ENCODE results near the gene FBXO17.
A peak's percentile ranks its signal among the peaks of the same experiment; 100 is the strongest.

The FBXO17 gene, protein sequence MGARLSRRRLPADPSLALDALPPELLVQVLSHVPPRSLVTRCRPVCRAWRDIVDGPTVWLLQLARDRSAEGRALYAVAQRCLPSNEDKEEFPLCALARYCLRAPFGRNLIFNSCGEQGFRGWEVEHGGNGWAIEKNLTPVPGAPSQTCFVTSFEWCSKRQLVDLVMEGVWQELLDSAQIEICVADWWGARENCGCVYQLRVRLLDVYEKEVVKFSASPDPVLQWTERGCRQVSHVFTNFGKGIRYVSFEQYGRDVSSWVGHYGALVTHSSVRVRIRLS

DNA sequence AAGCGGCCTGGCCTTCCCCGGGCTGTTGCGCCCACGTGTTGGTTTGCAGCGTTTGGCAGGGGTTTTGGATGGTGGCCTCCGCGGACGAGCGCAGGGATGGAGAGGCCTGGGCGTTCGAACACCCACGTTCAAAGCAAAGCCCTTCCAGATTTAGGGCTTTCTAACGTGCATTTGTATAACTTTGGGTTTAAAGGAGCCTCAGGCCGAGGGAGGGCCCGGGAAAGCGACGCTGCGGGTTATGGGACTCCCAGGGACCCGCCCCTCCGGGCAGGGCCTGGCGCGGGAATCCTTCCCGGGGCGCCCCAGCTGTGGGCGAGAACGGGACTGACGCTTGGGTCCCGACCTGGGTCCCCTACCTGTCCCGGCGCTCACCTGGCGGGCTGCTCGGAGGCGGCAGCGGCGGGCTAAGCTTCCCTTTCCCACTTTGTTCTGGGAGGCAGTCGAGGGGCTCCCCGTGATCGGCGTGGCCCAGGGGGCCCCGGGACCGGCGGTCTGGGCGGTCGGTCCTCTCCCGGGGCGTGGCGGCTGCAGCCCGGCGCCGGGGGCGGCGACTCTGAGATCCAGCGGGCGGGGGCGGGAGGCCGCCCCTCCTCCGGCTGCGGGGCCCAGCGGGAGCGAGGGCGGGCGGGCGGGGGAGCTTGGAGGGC, at the start of gene FBXO17:
Gene FBXO17, minus strand, starts transcription at position 529 of the 647 bp plus-strand sequence. CDS start 25,423 bp downstream, outside the sequence.
- ChIA-PET CTCF (interaction anchor here (0.7 to 2.6 kb wide), 9 partner anchors 8 to 572 kb away, joined by 3 to 20 read pairs (median 4); partner anchors contain the start of gene FAM98C), POLR2A (no interaction called here)
- peak; percentile 49 for DNase-seq (ENCODE audit: extremely low spot score)
- TF ChIP-seq, protein P1, sequence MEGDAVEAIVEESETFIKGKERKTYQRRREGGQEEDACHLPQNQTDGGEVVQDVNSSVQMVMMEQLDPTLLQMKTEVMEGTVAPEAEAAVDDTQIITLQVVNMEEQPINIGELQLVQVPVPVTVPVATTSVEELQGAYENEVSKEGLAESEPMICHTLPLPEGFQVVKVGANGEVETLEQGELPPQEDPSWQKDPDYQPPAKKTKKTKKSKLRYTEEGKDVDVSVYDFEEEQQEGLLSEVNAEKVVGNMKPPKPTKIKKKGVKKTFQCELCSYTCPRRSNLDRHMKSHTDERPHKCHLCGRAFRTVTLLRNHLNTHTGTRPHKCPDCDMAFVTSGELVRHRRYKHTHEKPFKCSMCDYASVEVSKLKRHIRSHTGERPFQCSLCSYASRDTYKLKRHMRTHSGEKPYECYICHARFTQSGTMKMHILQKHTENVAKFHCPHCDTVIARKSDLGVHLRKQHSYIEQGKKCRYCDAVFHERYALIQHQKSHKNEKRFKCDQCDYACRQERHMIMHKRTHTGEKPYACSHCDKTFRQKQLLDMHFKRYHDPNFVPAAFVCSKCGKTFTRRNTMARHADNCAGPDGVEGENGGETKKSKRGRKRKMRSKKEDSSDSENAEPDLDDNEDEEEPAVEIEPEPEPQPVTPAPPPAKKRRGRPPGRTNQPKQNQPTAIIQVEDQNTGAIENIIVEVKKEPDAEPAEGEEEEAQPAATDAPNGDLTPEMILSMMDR (IDR thresholded peaks at IDR 0.05; ENCODE audit: control extremely low read depth, extremely low read depth, low read depth, missing control alignments), result no peak

DNA sequence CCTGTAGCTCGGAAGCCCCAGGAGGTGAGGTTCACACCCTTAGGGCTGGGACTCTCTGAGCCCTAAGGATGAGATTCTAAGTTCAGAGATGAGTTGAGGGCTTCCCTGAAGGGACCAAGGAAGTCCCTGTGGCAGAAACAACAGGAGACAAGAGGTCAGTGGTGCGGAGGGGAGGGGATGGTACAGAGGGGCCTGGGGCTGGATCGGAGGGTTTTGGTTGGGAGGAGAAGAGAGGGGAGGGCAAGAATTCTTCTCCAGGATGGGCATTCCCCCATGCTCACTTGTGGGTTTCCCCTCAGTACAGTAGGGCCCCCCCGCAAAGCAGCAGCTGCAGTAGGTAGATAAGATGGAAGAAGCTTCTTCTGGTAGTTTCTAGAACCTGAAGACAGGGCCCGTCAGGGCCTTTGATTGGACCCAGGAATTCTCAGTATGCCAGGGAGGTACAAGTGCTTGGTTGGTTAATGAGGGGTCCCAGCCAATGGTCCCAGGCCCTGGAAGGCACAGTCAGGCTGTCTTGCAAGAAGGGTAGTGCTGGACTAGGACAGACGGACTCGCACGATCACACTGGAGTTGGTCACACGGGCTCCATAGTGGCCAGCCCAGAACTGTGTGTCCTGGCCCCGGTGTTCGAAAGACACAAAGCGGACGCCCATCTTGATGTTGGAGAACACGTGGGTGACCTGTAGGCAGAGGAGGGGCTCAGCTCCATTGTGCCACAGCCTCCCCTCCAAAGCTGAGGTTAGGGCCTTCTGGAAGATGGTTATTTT, 49.5 kb upstream of the FBXO17 start:
- POLR2A ChIA-PET, result no interaction called here
- TF ChIP-seq, protein P1 (IDR thresholded peaks at IDR 0.05; ENCODE audit: control extremely low read depth, extremely low read depth, low read depth, missing control alignments), result no peak
- no peak for DNase-seq (ENCODE audit: extremely low spot score)
- CTCF ChIA-PET, result interaction anchor here (1.0 to 1.2 kb wide), 4 partner anchors 13 to 49 kb away, joined by 3 to 4 read pairs (median 4); partner anchors contain the start of gene FBXO17

DNA sequence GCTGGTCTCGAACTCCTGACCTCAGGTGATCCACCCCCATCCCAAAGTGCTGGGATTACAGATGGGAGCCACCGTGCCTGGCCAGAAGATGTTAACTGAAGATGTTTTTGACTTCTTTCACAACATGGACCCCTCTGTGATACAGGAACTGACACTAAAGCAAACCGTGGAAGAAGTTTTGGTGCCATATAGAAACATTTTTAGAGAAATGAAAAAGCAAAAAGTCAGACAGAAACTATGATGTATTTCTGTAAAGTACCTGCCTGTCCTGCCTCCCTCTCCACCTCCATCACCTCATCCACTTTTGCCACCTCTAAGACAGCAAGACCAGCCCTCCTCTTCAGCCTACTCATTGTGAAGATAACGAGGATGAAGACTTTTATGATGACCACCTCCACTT, 45.5 kb upstream of the FBXO17 start:
- TF ChIP-seq, protein P1 (IDR thresholded peaks at IDR 0.05; ENCODE audit: control extremely low read depth, extremely low read depth, low read depth, missing control alignments), result no peak
- peak; percentile 60 for DNase-seq (ENCODE audit: extremely low spot score)
- POLR2A ChIA-PET, result interaction anchor here (0.6 kb wide), 1 partner anchor 9 kb away, joined by 9 read pairs; no protein-coding TSS in a partner anchor
- CTCF ChIA-PET, result interaction anchor here (0.6 to 1.0 kb wide), 2 partner anchors 30 to 524 kb away, joined by 3 read pairs; no protein-coding TSS in a partner anchor

DNA sequence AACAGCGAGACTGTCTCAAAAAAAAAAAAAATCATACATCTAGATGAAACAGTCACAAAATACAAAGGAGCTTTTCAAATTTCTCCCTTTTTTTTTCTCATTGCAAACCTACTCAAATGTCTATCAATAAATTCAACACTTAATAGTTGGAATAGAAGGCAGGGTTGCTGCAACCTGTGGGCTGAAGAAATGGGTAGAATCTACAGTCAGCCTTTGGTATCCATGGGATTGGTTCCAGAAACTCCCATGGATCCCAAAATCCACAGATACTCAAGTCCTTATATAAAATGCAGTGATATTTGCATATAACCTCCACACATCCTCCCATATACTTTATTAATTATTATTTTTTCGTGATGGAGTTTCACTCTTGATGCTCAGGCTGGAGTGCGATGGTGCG, 42.1 kb upstream of the FBXO17 start:
- TF ChIP-seq, protein P1 (IDR thresholded peaks at IDR 0.05; ENCODE audit: control extremely low read depth, extremely low read depth, low read depth, missing control alignments), result no peak
- no peak for DNase-seq (ENCODE audit: extremely low spot score)
- ChIA-PET POLR2A (no interaction called here), CTCF (interaction anchor here (1.3 to 1.8 kb wide), 2 partner anchors 45 to 56 kb away, joined by 3 to 4 read pairs; no protein-coding TSS in a partner anchor)

DNA sequence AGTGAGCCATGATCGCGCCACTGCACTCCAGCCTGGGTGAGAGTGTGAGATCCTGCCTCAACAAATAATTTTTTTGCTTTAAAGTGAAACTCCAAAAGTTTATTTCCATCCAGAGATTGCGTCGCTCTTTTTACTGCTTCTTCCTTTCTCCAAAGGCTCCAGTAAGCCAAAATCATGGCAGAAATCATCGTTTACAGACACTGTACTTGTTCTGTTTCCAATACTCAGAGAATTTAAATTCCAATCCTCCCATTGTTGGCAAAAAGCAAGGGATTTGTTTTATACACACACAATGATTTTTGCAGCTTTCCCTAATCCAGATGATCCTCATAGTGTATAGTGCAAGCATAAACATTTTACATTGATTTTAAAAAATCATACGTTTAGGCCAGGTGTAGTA, 41.5 kb upstream of the FBXO17 start:
- ChIA-PET POLR2A (interaction anchor here (0.6 to 0.7 kb wide), 2 partner anchors 120 to 275 kb away, joined by 3 to 4 read pairs; no protein-coding TSS in a partner anchor), CTCF (interaction anchor here (1.3 to 1.8 kb wide), 2 partner anchors 46 to 55 kb away, joined by 3 to 4 read pairs; no protein-coding TSS in a partner anchor)
- TF ChIP-seq, protein P1 (IDR thresholded peaks at IDR 0.05; ENCODE audit: control extremely low read depth, extremely low read depth, low read depth, missing control alignments), result no peak
- DNase-seq (ENCODE audit: extremely low spot score), result no peak

DNA sequence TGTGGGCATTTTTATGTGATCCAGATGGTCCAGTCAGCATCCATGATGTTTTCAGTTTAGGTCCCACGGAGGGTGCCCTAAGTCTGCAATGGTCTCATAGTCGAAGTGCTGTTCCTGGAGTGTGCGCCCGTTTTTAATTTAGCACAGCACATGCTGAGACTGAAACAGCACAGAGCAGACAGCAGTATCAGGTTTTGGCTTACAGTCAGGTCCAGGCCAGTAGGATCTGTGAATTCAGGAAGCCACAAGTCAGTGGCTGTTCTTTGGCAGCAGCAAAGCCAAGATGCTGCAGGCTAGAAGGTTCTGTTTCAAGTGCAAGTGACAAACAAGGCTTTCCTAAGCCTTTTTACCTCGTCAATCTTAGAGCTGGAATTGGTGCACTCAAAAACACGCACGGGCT, 38.5 kb upstream of the FBXO17 start:
- DNase-seq (ENCODE audit: extremely low spot score), result no peak
- ChIA-PET CTCF (no interaction called here), POLR2A (no interaction called here)
- TF ChIP-seq, protein P1 (IDR thresholded peaks at IDR 0.05; ENCODE audit: control extremely low read depth, extremely low read depth, low read depth, missing control alignments), result no peak
